Activated CD4-positive, CD25-positive, alpha-beta regulatory T cell treated with anti-CD3 and anti-CD28 coated beads, Interleukin-2, amount 50 U/mL, for 16 hours (primary cell): ENCODE results near the gene GRM8.

Experiments
- DNase-seq: peaks from one replicate; pipeline ENCODE4 v3.0.0-alpha.2; 2020; ENCODE audit warnings: low read depth, low spot score

GRM8 gene

DNA sequence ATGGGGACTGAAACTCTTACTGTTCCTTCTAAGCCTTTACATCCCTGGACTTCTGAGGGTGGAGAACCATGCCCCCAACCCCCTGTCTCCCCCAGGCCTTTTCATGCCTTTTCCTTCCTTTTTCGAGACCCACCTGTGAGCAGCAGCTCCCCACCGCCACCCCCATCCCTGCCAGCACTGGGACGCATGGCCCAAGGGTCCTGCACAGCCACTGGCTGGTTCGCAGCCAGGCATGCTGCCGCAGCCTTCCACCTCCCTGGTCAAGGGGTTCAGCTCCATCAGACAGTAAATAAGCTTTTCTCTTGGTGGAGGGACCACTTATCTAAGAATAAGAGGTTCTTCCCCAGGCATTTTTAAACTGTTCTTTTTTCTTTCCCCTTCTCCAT is 584.4 kb downstream of the GRM8 start:
- DNase-seq: no peak

DNA sequence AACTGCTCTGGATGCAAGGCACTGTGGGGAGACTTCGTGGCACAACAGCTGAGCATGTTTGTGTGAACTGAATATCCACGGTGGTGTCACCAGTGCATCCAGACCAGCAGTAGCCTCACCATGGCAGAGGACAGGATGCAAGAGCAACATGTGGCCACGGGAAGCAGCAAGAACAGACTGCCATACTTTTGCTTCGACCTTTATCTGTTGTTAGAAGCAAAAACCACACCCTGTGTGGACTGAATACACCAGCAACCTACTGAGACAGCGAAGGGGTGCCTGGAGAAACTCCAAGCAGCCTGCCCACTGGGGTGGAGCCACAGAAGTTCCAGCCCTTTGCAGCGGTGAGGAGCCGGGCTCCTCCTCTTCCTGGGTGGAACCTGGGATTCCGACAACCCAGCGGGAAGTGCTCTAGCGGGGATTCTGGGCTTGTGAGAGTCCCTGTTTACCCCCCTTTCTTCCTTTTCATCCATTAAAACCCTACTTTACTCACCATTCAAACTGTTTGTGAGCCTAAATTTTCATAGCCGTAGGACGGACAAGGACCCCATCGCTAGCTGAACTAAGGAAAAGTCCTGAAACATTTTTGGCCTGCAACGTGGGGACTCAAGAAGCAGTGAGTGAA is 584.9 kb downstream of the GRM8 start:
- no peak for DNase-seq

DNA sequence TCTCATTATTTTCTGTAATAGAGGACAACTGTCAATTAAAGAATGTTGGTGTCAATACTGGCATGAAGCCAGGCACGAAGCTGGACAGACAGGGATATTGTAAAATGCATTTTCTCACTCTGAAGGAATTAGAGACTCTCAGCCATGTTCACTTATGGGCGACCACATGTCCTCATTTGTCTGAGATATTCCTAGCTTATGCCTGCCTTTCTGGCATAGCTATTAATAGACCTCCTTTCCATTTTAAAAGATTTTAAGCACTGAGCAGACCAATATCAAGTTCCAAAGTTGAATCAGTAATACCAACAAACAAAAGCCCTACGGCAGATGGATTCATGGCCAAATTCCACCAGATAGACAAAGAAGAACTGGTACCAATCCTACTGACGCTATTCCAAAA is 589.9 kb downstream of the GRM8 start:
- no peak for DNase-seq

DNA sequence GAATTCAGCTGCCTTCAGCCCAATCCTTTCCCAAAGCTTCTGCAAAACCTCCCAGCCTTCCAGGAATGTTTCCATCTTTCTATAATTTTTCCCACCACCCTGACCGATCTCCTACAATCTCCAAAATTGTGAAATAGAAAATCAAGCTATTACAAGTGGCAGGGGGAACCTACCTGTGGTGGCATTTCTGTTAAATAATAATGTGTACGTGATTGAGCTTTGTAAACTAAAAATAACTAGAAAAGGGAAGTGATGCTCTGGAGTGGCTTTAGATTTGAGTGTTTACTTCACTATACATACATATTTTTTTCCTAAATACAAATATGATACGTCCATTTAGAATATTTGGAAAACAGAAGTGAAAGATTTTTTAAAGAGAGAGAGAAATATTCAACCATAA is 593.6 kb downstream of the GRM8 start:
- no peak for DNase-seq

DNA sequence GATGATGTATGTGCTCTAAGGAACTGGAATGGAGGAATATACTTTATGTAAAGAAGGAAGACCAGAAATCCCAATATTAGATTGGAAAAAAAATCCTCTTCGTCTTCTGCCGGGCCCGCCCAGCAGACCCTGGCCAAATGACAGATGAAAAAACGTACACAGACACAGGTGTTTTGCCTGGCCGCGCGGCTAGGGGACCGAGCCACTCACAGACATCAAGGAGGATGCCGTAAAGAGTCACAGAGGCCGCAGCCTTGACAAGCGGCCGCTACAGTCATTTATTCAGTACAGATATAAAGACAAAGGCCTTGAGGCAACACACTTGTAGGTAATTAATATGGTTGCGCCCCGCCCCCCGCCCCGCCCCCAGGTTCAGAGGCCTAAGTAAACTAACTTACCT is 594.1 kb downstream of the GRM8 start:
- DNase-seq: no peak

DNA sequence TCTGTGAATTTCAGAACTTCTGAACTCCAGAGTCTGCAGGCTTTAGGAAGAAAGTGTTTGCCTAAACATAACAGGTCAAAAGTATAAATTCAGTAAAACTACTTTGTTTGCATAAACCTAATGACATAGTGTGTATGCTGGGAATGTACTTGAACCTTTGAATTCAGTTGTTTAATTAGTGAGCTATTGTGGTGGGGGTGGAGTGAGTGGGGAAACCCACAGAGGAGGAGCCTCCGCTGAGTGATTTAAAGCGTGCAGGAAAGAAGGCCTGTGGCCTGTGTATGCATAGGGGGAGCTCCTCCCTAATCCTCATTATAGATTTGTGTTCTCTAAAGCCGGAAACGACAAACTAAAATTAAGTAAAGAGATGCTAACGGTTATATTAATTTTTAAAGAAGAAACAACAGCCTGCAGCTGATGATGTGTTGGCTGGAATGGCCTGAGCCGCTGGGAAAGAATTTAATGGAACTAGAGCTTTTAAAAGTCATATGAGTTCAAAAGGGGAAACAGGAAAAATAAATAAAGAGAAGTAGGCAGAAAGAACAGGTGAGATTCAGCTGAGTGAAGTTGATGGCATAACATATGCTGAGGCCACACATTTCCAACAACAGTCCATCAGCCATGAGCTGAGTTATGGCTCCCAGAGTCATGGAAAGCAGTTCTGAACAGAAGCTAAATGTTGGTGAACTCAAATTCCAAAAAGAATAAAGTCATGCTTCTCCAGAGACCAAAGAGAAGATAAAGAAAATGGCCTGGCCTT is 595.0 kb downstream of the GRM8 start:
- no peak for DNase-seq

DNA sequence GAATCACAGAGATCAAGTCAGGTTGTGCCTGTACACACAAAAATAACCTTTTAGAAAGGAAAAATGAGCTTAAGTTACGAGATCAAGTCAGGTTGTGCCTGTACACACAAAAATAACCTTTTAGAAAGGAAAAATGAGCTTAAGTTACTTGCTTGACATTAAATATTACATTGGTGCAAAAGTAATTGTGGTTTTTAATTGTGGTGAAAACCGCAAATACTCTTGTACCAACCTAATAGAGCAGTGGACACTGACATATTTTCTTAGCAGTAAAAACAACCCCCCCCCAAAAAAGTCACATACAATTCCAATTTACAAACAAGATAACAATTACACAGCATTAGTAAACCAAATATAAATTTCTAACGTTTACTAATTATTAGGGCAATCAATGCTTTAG is 595.6 kb downstream of the GRM8 start:
- no peak for DNase-seq

DNA sequence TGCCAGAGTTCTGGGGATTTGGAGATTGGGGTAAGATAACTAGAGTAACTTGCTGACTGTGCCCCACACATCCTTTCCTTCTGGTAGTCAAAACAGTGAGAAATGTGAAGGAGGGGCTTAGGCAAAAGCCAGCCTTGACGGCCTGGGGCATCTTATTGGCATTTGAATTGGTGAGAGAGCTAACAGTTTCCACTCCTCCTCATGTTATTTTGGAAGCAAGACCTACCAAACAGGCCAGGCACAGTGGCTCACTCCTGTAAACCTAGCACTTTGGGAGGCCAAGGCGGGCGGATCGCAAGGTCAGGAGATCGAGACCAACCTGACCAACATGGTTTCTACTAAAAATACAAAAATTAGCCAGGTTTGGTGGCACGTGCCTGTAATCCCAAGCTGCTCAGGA is 596.6 kb downstream of the GRM8 start:
- no peak for DNase-seq

DNA sequence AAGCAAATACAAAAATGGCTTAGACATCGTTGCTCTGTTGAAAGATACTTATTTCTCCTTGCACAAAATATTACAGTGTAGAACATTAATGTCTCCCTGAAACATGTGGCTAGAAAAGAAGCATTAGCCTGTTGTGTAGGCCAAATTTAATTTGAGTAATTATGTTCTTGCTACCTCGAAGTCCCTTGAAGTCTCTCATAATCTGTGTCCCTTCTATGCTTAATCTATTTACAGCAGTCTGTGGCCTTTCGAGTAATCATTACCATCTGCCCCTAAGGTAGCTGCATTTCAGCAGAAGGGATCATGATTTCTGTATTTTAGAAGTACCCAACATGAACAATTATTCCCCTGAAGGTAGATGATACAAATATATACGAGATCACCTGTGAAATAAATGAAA is 615.2 kb downstream of the GRM8 start:
- no peak for DNase-seq

DNA sequence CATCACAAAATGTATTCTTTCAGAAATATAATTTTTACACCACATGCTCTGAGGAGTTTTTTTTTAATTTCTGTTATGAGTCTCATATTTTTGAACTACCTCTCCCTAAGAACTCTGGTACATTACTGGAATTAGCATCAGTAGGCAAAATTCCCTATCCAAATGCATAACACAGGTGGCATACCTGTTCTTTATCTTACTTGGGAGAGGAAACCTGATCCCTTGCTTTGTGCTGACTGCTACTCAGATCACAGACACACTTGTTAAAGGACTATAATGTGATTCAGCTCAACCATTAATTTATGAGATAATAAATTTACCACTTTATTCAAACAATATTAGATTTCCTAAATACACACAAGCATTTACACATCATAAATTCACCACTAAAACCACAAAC is 617.2 kb downstream of the GRM8 start:
- no peak for DNase-seq

DNA sequence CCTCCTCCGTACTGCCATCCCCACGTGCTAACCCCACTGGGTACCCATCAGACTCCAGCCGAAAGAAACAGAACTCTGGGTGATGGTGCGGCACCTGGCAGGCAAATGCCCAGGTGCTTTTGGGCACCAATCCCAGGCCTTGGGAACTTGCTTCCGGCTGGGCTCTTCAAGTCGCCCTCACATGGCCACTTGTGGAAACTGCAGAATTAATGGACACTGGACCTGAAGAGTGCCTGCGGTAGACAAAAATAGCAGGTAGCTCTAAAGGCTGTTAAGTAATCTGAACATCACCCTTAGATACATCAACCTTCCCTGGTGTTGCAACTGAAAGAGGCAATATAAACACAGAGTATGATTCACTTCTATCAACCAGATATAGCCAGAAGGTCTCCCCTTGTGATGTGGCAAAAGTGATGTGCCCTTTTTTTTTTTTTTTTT is 644.4 kb downstream of the GRM8 start:
- DNase-seq: no peak

DNA sequence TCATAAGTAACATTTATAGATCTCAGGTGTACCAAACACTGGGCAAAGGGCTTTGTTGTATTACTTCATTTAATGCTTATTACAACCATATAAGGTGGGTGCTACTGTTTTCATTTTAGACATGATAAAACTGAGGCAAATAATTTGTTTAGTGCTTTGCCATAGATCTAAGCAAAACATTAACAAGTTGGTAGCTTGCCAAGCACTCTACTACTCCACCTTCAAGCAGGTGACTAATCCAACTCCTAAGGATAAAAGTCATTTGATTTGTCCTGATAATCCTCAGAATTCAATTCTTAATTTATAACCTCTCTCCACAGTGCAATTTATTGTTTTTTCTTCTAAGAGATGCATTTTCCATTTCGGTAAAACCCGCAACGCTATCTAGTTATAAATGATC is 646.4 kb downstream of the GRM8 start:
- no peak for DNase-seq

DNA sequence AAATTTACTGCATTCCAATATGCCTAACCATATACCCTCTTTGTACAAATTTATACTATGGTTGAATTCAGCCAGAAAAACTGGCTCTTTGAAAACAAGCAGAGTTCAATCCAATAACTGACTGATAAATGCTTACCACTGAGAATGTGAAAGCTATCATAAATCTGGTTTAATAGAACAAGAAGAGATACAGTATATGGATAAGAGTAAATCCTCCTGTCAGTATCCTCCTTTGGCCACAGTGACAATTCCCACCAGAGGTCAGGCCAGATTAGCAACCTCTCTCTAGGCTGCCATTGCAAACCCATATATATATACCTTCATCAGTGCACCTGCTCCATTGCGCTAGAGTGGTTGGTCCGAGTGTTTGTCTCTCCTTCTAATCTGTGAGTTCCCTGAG is 647.2 kb downstream of the GRM8 start:
- no peak for DNase-seq

DNA sequence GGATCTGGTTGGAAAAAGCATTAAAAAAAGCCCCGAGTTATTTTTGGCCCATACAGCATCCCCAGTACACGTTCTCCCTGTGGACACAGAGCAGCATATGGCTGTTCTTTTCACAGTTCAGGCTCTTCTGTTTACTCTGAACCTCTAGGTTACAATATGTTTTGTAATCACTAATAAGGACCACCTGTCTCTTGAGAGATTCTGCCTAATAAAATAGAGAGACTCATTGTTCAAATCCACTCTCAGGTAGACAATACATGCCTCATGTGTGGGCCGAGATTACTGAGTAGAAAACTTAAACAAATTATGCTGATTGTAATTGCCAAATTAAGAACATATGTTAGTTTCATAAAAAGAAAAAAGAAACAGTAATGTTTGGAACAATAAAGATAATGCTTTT is 647.7 kb downstream of the GRM8 start:
- DNase-seq: no peak

DNA sequence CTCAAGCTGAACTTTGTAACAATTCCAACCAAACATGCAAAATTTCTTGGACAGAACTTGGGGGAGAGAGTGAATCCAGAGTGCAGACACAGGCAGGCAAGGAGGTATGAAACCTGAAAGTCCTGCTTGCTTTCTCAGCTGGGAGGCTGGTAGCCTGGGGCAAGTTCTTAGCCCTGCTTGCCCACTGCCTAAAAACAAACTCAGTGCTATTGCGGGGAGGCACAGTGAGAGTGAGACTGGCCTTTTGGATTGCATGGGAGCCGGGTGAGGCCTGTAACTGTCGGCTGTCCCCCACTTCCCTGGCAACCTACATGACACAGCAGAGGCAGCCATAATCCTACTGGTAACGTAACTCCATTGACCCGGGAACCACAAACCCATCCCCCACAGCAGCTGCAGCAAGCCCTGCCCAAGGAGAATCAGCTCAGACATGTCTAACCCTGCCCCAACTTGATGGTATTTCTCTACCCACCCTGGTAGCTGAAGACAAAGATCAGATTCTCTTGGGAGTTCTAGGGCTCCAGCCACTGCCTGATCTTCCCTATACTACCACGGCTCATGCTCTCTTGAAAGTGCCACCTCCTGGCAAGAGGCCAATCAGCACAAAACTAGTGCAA is 663.6 kb downstream of the GRM8 start:
- DNase-seq: no peak

DNA sequence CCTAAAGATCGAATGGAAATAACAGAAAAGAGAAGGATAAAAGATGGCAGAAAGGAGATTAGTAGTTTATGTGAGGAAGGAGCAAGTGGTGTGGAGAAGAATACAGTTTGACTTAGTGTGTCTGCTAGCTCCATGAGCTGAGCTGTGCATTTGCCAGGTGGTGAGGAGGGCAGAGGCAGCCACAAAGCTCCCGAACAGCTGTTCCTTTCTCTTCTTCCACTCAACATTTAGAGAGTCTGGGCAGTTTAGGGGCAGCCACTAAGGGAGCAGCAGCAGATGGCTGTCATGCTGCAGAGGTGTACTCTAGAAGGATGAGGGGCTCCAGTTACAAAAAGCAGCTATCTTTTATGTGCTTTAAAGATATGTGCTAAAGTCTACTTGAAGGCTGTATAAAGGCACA is 674.4 kb downstream of the GRM8 start:
- no peak for DNase-seq

DNA sequence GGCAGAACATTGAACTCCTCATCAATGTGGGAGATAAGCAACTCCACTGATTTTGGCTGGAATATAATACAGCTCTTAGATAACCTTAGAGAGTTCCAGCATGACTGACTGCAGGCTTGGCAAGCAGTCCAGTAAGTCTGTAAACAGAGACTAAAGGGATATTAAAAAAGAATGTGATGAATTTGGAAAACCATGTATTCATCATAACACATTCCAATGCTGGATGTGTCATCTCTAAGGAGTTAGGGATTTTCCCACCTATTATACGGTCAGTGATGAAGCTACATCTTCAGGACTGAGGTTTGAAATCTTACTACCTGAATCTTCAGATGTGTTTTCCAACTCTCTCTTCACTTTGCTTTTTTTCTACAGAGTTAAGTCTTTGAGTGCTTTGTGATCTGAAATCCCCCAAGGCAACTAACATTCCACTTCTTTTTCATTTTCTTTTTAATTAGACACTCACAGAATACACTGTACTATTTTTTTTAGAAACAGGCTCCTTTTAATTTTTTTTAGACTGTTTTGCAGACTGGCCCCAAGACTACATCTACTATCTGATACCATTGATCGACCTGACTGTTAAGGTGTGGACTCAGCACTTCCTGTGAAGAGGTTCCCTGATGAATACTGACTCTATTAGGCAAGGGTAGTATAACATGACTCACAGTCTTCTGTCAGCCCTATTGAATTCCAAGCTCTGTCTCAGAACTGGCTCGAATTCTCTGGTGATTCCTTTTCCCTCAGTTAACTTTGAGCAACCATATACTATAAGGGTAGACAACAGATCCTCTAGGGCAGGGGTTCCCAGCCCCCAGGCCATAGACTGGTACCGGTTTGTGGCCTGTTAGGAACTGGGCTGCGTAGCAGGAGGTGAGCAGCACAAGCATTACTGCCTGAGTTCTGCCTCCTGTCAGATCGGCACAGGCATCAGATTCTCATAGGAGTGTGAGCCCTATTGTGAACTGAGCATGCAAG is 678.2 kb downstream of the GRM8 start:
- DNase-seq: no peak

DNA sequence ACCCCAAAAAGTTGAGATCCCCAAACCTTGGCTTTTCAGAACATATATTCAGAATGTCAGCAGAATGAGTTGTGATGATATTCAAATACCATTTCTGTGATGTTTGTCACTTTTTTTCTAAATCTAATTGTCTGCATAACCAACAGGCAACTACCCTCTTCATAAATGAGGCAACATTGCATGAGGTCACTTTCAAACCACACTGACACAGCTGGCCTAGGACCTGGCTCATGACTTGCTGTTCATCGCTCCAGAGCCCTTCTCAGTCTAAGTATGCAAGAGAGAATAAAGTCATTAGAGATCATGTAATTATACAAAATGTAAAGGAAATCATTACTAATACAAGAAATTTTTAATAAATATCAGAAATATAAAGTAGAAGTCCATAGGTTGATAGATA is 681.9 kb downstream of the GRM8 start:
- DNase-seq: no peak

DNA sequence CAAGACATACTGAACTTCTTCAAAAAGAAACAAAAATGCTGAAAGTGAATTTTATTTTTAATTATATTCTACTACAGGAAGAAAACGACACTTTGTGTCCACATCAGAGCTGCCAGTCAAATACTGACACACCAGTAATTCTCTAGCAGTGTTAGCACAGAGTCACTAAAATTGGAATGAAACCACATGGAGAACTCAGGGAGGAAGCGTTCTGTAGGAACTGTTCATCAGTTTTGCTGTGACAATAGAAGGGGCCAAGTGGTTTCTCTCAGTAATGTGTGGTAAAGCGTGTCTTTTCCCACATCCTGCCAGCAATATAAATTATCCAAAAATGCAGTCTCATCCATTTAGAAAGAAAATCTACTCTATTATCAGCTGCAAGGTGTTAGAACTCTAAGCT is 683.3 kb downstream of the GRM8 start:
- no peak for DNase-seq

DNA sequence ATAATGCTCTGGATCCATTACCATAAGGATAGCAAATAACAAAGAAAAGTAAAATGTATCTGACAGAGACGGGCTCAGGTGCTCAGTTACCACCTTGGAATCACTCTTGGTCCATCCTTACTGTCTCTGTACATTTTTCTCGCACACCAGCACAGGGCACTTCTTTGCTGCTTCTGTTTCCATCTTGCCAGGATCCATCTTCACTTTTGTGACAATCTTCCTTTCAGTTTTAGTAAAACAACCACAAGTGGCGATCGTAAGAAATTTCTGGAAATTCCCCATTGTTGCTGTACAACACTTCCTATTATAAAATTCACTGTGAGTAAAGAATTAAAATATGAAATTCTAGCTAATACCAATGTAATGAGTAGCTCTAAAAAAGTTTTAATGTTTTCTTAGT is 695.5 kb downstream of the GRM8 start:
- DNase-seq: no peak

DNA sequence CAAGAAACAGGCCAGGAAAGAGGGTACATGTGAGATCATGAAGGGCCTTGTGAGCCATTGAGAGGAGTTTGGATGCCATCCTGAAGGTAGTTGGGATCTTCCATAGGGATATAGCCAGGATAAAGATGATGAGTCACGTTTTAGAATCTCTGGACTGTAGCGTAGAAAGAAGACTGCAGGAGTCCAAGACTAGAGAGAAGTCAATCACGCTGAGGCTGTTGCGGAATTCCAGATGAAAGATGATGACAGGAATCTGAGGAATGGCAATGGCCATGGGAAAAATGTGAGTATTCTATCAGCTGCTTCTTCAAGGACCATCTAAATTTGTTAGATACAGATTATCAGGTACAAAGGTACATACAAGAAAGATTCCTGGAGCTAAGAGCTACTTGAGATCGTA is 711.3 kb downstream of the GRM8 start:
- DNase-seq: no peak

DNA sequence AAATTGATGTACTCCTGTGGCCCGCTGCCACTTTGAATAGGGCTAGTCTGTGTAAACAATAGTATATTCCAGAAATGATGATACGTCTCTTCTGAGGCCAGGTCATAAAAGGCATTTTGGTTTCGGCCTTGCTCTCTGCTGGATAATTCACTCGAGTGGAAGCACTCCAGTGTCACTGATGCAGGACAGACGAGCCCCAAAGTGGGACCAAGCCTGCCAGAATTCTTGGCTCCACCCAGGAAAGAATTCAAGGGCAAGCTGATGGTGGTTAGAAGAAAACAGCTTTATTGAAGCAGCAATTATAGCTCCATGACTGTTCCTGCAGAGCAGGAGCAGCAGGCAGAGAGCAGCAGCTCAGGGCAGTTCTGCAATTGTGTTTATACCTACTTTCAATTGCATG is 717.6 kb downstream of the GRM8 start:
- no peak for DNase-seq
